GM21526 (cell line): ENCODE measurements around the gene PLAAT2.
"Not testable (repeated sequence)": the region's sequence is repeated elsewhere in the genome, so short reads cannot be mapped to it uniquely, and the experiment has no call there.

Experiments used
- ATAC-seq: cut with Tn5 transposase; IDR thresholded peaks from one replicate; pipeline ENCODE4 v1.9.1; 2021; ENCODE audit warnings: moderate library complexity; ENCODE audit not compliant: unreplicated experiment, low FRiP score

PLAAT2 gene

GRCh38 chr11:63551091-63551888, 11.9 kb downstream of the PLAAT2 start:
- no peak for ATAC-seq

- not testable (repeated sequence) for ATAC-seq
Measured at GRCh38 chr11:63550156-63550700, 13.0 kb downstream of the PLAAT2 start.

GRCh38 chr11:63549411-63549810, 13.8 kb downstream of the PLAAT2 start:
- no peak for ATAC-seq

GRCh38 chr11:63548178-63548577, 15.0 kb downstream of the PLAAT2 start:
- no peak for ATAC-seq

DNA sequence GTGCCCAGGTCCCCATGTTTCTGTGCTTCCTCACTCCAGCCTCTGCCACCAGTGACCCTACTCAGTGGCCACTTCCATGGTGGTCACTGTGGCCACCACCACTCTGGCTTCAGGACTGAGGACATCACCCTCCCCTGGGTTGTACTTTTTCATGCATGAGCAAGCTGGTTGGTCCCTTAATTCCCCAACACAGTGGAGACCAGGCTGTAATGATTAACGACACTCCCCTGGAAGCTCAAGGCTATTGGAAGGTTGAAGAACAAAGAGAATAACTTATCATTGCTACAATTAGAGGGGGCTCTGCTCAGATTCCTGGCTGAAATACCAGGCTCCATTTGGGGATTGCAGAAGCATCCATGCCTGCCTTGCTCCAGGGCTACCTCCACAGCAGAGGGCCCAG, 16.1 kb downstream of the PLAAT2 start:
- no peak for ATAC-seq

GRCh38 chr11:63543711-63544110, 19.5 kb downstream of the PLAAT2 start:
- ATAC-seq, result no peak

- not testable (repeated sequence) for ATAC-seq
Measured at GRCh38 chr11:63542506-63542905, 20.7 kb downstream of the PLAAT2 start.

- ATAC-seq, result no peak
Measured at GRCh38 chr11:63537293-63538101, 25.7 kb downstream of the PLAAT2 start.

DNA sequence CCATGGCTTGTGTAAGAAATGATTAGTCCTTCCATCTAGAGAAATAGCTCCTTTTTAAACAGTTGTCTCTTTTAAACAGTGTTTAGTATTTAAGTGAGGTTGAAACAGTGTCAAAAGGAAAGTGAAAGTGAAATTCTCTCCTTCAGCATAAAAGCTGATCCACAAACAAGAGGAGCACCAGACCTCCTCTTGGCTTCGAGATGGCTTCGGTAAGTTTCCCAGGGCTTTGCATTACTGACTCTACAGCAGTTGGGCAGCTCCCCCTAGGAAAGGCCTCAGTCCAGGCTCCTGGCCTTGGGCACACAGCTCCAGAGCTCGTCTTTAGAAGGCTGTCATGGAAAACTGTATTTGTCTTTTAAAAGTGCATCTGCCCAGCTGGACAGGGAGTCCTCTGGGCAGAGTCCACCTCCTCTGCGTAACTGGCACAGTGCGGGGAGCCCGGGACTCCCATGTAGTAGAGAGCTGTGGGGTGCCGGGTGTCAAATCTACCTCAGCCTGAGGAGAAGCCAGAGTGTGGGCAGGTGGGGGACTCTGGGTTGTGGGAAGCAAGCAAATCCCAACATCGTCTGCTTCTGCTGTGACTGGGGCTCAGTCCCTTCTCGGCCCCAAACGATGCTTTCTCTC, 26.4 kb downstream of the PLAAT2 start, which contains the start of gene PLAAT4:
TSS of gene PLAAT4 (plus strand) at position 140 of the 624 bp plus-strand sequence. CDS start at position 201, 61 bp downstream.
- ATAC-seq, result no peak

DNA sequence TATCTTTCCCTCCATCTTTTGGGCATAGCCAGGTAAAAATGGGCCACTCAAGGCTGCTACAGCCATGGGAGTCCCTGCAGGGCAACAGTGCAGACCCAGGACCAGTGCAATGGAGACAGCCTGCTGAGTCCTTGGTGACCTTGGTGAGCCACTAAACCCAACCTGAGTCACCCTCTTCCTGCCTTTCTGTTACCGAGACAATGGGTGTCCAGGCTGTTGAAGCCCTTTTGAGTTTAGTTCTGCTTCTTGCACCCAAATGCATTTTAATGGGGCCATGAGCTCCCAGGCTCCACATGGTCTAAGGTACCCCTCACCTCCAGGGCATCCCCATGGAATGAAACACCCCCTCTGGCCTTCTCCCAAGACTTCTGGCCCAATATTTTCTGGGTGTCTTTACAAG, 27.4 kb downstream of the PLAAT2 start:
- ATAC-seq, result no peak

DNA sequence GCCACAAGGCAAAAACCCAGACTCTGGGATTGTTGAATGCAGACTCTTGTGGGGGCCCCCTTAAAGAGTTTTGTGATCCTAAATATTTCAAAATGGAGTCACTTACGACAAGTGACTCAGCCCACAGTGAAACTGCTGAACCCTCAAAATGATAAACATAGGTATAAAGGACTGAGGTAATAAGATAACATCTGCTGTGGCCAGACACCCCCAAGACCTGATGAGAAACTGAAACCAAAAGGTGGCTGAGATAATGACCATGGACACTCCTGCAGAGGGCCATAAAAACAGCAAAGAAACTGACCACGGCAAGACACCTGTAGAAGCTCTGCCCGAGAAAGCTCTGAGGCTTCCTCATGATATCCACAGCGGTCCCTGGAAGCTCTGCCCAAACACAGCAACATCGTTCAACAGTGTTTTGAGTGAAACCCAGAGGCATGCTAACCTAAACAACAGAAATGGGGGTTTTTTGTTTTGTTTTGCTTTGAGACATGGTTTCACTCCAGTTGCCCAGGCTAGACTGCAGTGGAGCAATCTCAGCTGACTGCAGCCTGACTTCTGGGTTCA, 28.2 kb downstream of the PLAAT2 start:
- no peak for ATAC-seq

DNA sequence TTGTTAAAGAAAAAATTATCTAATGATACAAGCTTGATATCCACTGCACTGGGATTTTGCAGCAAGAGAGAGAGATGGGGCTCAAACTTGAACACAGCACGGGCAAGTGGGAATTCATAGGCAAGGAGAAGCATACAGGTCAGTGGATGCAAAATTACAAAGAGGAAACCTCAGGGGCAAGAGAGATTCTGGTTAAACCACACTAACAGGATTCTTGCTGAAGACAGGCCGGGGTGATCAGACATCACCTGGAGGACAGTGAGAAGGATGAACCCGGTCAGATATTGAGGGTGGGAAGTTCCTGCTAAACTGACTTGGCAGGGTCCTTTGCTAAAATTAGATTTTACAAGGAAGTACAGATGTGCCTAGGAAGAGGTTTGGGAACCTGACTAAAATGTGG, 29.1 kb downstream of the PLAAT2 start:
- ATAC-seq, result no peak

GRCh38 chr11:63532799-63533475, 30.2 kb downstream of the PLAAT2 start:
- ATAC-seq, result no peak

- no peak for ATAC-seq
Measured at GRCh38 chr11:63532117-63532516, 31.1 kb downstream of the PLAAT2 start.

DNA sequence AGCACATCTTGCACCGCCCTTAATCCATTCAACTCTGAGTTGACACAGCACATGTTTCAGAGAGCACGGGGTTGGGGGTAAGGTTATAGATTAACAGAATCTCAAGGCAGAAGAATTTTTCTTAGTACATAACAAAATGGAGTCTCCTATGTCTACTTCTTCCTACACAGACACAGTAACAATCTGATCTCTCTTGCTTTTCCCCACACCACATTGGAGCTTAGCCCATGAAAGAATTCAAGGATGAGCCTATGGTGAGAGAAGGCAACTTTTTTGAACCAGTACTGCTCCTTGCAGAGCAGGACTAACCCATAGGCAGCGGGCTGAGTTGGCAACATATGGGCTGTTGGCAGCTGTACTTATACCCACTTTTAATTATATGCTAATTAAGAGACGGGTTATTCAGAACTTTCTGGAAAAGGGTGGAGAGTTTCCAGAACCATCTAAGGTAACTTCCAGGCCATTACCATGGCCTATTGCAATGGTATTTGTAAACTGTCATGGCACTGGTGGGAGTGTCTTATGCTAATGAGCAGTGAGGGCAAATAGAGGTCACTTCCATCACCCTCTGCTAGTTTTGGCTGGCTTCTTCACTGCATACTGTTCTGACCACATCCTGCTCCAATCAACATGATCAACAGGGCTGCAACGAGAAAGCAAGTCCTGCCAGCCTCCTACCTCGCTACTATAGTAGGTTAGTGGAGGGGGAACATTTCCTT, 31.9 kb downstream of the PLAAT2 start:
- ATAC-seq, result peak; percentile 66

DNA sequence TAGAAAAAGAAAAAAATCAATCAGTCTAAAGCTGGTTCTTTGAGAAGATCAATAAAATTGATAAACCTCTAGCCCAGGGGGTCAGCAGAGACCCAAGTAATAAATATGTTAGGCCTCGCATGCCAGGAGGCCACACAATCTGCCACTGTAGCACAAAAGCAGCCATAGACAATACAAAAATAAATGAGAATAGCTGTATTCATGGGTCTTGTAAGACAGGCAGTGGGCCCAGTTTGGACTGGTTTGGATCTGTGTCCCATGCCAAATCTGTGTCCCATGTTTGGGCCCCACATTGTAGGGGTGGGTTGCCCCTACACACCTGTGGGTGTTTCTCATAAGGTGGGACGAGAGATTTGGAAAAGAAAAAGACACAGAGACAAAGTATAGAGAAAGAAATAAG, 33.2 kb downstream of the PLAAT2 start:
- ATAC-seq, result no peak

DNA sequence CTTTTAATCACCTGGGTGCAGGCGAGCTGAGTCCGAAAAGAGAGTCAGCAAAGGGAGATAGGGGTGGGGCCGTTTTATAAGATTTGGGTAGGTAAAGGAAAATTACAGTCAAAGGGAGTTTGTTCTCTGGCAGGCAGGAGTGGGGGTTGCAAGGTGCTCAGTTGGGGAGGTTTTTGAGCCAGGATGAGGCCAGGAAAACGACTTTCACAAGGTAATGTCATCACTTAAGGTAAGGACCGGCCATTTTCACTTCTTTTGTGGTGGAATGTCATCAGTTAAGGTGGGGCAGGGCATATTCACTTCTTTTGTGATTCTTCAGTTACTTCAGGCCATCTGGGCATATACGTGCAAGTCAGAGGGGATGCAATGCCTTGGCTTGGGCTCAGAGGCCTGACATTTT, 33.8 kb downstream of the PLAAT2 start:
- not testable (repeated sequence) for ATAC-seq

GRCh38 chr11:63528729-63529278, 34.4 kb downstream of the PLAAT2 start:
- not testable (repeated sequence) for ATAC-seq

GRCh38 chr11:63528156-63528555, 35.0 kb downstream of the PLAAT2 start:
- ATAC-seq, result not testable (repeated sequence)
